DMS114 treated with DMSO at 0.1 percent for 48 hours (cell line): ENCODE data around the gene ADAMTS2.
"Not testable (repeated sequence)": the region's sequence is repeated elsewhere in the genome, so short reads cannot be mapped to it uniquely, and the experiment has no call there.

ENCODE experiments used
- DNase-seq: peaks from one replicate; lab custom pipeline; 2025; ENCODE audit not compliant: unreplicated experiment; lab: John Stamatoyannopoulos, UW

Gene ADAMTS2

DNA sequence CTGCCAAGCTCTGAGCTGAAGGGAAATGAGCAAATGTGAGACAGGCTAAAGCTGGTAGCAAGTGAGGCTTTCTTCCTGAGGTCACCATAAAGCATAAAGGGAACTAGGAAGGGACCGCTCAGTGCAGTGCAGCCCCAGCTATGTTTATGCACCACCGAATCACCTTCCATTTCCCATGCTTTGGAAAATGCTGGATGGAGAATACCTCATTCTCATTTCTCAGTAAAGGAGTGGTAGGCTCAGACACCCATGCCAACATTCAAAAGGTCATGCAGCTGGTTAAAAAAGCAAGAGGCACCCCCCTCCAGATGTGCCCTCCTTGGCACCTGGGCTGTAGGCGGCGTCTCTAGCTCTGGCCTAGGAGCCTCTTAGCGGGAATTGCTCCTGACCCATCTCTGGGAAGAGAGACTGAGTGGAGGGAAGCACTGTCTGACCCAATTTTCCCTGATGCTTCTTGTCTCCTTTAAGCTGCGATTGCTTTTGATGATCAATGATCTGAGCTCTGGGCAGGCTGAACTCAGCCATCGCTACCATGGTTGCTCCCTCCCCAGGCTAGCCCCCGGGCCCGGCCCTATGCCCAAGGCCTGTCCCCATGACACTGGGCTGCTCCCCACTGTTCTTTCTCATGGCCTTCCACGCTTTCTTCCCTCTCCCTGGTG is 226.4 kb downstream of the ADAMTS2 start:
- no peak for DNase-seq

DNA sequence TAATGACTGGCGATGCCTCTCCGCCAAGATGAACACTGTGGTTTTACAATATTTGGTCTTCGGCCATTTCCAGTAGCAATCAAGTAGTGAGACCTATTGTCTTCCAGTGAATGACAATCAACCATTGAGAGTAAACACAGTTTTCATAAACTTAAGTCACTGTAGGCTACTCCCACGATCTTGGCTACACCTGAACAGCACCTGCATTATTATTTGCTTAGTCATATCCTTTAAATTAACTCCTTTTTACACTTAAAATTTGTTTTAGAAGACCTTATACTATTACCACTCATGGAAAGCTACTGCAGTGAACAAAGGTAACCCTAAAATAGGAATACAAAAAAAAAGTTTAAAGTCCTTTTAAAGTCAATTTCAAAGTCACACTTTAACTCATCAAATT is 226.9 kb downstream of the ADAMTS2 start:
- no peak for DNase-seq

- no peak for DNase-seq
Measured at GRCh38 chr5:179115845-179116524, 229.3 kb downstream of the ADAMTS2 start.

- no peak for DNase-seq
Measured at GRCh38 chr5:179115307-179115706, 230.0 kb downstream of the ADAMTS2 start.

DNA sequence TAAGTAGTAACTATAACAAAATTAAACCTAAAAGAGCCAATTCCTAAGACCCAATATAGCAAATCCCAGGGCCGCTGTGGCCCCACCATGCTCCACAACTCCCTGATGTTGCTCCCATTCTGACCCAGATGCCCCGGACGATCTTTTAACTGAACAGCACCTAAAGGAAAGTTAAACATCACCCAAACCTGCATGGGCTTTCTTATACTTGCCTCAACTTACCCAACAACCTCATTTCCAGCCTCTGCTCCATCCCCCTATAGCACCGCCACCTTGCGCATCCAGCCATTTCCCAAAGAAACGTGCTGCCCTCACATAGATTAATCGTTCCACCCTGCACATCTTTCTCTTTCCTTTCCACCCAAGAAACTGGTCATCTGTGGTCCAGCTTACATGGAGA is 230.5 kb downstream of the ADAMTS2 start:
- no peak for DNase-seq

- no peak for DNase-seq
Measured at GRCh38 chr5:179113945-179114641, 231.2 kb downstream of the ADAMTS2 start.

DNA sequence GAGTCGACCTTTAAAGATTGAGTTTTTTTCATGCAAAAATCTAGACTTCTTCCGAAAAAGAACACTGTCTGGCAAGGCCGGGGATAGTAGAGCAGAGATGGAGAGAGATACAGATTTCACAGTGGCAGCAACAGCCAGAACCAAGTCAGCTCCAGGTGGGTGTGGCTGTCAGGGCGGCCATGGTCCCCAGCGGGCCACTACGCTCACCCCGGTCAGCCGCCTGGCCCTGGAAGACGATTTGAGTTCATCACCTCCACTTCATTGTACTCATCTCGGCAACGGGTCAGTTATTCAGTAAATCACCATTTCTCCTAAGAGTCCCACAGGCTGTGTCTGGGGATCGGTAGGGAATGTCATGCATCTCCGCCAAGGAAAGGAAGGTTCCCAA is 232.1 kb downstream of the ADAMTS2 start:
- no peak for DNase-seq

- DNase-seq: no peak
Measured at GRCh38 chr5:179112469-179113142, 232.7 kb downstream of the ADAMTS2 start.

- DNase-seq: no peak
Measured at GRCh38 chr5:179111267-179112207, 233.7 kb downstream of the ADAMTS2 start.

DNA sequence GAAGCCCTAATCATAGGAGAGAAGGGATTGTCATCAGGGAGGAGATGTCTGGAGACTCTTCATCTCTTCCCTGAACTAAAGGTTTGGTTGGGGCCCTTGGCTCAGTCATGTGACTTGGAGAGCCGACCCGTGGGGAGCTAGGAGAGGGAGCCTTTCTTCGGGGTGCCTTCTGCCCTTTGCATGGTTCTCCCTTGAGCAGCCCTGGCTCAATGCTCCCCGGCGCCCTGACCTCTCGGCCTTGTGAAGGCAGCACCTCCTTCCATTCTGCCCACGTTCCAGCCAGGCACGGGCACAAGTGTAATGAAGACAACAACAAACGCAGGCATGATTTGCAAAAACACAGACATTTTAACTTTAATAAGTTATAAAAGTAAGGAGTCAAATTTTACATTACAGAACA is 234.7 kb downstream of the ADAMTS2 start:
- no peak for DNase-seq

DNA sequence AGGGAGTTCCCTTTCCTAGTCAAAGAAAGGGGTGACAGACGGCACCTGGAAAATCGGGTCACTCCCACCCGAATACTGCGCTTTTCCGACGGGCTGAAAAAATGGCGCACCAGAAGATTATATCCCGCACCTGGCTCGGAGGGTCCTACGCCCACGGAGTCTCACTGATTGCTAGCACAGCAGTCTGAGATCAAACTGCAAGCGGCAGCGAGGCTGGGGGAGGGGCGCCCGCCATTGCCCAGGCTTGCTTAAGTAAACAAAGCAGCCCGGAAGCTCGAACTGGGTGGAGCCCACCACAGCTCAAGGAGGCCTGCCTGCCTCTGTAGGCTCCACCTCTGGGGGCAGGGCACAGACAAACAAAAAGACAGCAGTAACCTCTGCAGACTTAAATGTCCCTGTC is 244.0 kb downstream of the ADAMTS2 start:
- DNase-seq: not testable (repeated sequence)

DNA sequence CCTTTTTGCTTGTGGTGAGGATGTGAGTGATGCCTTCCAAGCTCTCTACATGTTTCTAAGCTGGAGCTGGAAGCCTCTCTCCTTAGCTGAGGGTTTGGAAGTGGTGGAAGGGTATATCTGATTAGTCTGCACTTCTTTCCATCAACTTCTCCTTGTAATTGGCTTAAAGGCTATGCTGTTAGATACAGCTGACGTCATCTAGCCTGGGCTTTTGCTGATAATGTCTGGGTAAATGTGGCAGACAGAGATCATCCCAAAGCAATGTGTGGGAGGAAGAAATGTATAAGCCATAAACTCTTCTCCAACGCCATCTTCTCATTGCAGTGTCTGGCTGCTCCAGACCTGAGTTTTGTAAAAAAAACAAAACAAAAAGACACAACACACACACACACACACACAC is 255.8 kb downstream of the ADAMTS2 start:
- no peak for DNase-seq

DNA sequence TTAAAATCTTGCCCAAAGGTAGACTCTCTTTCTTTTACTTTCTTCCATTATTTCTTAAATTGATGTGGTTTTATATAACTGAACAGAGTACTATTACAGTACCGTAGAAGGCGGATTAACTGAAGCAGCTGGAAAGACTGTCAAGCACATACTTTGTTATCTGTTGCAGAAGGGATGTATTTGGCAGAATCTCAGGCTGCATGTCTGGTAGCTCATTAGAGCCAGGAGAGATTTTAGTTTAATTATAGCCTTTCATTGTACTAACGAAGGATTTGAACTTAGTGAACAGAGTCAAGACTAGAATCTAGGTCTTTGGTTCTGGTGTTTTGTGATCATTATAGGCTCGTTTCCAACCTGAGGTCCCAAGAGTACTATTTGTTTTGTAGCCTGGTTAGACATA is 264.5 kb downstream of the ADAMTS2 start:
- DNase-seq: no peak

- no peak for DNase-seq
Measured at GRCh38 chr5:179079165-179079987, 265.9 kb downstream of the ADAMTS2 start.

DNA sequence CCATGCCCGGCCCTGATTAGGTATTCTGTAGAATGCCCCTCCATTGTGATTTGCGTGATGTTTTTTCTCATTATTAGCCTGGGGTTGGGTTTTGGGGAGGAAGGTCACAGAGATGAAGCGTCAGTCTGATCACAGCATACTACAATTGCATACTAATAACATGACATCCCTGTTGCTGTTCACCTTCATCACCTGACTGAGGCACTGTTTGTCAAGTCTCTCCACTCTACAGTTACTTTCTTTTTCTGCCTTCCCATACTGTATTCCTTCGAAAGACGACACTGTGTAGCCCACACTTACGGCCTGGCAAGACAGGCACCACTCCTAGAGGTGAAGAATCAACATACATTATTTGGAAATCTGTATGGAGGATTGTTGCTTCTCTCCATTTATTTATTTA is 279.6 kb downstream of the ADAMTS2 start:
- no peak for DNase-seq

DNA sequence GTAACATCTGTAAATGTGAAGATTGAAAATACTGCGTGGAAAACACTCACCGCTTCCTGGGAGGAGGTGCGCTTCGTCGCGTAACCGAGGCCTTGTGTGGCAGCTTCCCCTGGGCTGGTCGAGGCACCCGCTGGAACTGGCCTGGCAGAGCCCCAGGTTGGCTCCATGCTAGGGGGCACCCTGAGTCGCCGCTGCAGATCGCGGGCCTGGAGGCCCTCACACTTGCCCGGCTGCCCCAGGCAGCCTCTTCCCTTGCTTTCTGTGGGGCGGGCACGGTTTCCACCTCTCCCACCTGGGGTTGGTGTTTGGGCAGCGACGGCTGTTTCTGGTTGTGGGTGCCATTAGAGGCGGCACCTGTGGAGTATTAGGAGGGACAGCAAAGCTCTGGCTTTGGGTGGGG is 284.2 kb downstream of the ADAMTS2 start:
- no peak for DNase-seq
